Head of caudate nucleus (tissue), 42 donors: ENCODE results near the gene S1PR5.
A peak's percentile ranks its signal among the peaks of the same experiment; 100 is the strongest.
"Not testable (repeated sequence)": the region's sequence is repeated elsewhere in the genome, so short reads cannot be mapped to it uniquely, and the experiment has no call there.

ENCODE experiments used
- DNase-seq, 42 donors: peaks; one replicate each; pipeline versions ENCODE4 v3.0.0 to v3.0.0-alpha.2; 2020 to 2021; ENCODE audit warnings: mixed read lengths in 7 of 42
- intact Hi-C: fragments of 100-400 bp; cut with DNase I; formaldehyde crosslinking; loops from one replicate; pipeline ENCODE4 v1.15.0; 2022

S1PR5 gene

GRCh38 chr19:10517361-10517759 lies at the start of gene S1PR5:
S1PR5 (minus strand) TSS chr19:10517447; CDS start chr19:10515011, 2,436 bp downstream.
- intact Hi-C loops: no loop called here
- DNase-seq: peak; percentile 75 to 96 (median 90)

GRCh38 chr19:10566658-10567410 lies 49.6 kb upstream of the S1PR5 start:
- no peak for DNase-seq
- intact Hi-C loops: loop anchor here (5.0 to 10.0 kb wide), 2 partner anchors 65 to 162 kb away; partner anchors contain the start of genes CDC37 and KEAP1

- intact Hi-C loops: loop anchor here (5.0 to 10.0 kb wide), 2 partner anchors 64 to 162 kb away; partner anchors contain the start of genes CDC37 and KEAP1
- DNase-seq: no peak
These were observed 49.1 kb upstream of the S1PR5 start for GRCh38 chr19:10566408-10566657.

- intact Hi-C loops: loop anchor here (5.0 to 10.0 kb wide), 2 partner anchors 63 to 161 kb away; partner anchors contain the start of genes CDC37 and KEAP1
- peak; percentile 94 to 99 (median 98) for DNase-seq
These were observed 48.5 kb upstream of the S1PR5 start, which contains the start of gene KRI1 for GRCh38 chr19:10565567-10566407. KRI1 (minus strand) TSS chr19:10566010; CDS start chr19:10565999, 11 bp downstream.

- intact Hi-C loops: loop anchor here (5.0 to 10.0 kb wide), 2 partner anchors 63 to 160 kb away; partner anchors contain the start of genes CDC37 and KEAP1
- peak in 22 of 42 donors; percentile 26 to 57 (median 42) for DNase-seq
These were observed 47.9 kb upstream of the S1PR5 start for GRCh38 chr19:10565028-10565566.

GRCh38 chr19:10562609-10563008 lies 45.4 kb upstream of the S1PR5 start:
- intact Hi-C loops: loop anchor here (10.0 kb wide), 1 partner anchor 158 kb away; the partner anchor contains the start of gene CDC37
- no peak for DNase-seq

- no peak for DNase-seq
- intact Hi-C loops: loop anchor here (10.0 kb wide), 1 partner anchor 155 kb away; the partner anchor contains the start of gene CDC37
These were observed 42.9 kb upstream of the S1PR5 start for GRCh38 chr19:10560154-10560553.

GRCh38 chr19:10557603-10558197 lies 40.5 kb upstream of the S1PR5 start:
- intact Hi-C loops: no loop called here

GRCh38 chr19:10555610-10555973 lies 38.3 kb upstream of the S1PR5 start:
- intact Hi-C loops: no loop called here

More at GRCh38 chr19:10557603-10558197, 40.5 kb upstream of the S1PR5 start:
- DNase-seq: no peak

GRCh38 chr19:10554760-10555609 lies 37.7 kb upstream of the S1PR5 start:
- intact Hi-C loops: no loop called here
- DNase-seq: no peak

More at GRCh38 chr19:10555610-10555973, 38.3 kb upstream of the S1PR5 start:
- DNase-seq: no peak

GRCh38 chr19:10553943-10554381 lies 36.7 kb upstream of the S1PR5 start:
- DNase-seq: no peak
- intact Hi-C loops: no loop called here

GRCh38 chr19:10553087-10553667 lies 35.9 kb upstream of the S1PR5 start:
- intact Hi-C loops: no loop called here
- no peak for DNase-seq

GRCh38 chr19:10552510-10553053 lies 35.3 kb upstream of the S1PR5 start:
- peak in 10 of 42 donors; percentile 19 to 56 (median 36) for DNase-seq
- intact Hi-C loops: no loop called here

- intact Hi-C loops: no loop called here
- peak in 15 of 42 donors; percentile 16 to 62 (median 36) for DNase-seq
These were observed 34.6 kb upstream of the S1PR5 start for GRCh38 chr19:10551698-10552301.

GRCh38 chr19:10551006-10551405 lies 33.8 kb upstream of the S1PR5 start:
- intact Hi-C loops, DNase-seq: not testable (repeated sequence)

- DNase-seq: no peak
- intact Hi-C loops: no loop called here
These were observed 33.1 kb upstream of the S1PR5 start for GRCh38 chr19:10550336-10550735.

- intact Hi-C loops: no loop called here
- no peak for DNase-seq
These were observed 32.5 kb upstream of the S1PR5 start for GRCh38 chr19:10549733-10550132.
